Gastrocnemius medialis (tissue), 4 donors: ENCODE measurements around the gene TRIM41.

Source experiments
- POLR2A ChIP-seq, 2 donors: fragments of 450-650 bp; IDR thresholded peaks; one replicate each; pipeline ENCODE4 v1.6.1; 2017; ENCODE audit warnings: antibody characterized with exemption in 2 of 2, mild to moderate bottlenecking in 2 of 2, moderate library complexity in 2 of 2
- TF ChIP-seq, protein P1 (sequence below), 5 experiments: fragments of 450-650 bp in 3 of 5; fragments of 200-600 bp in 2 of 5; sonication (generic) in 2 of 5; IDR thresholded peaks in 4 of 5; conservative IDR thresholded peaks in 1 of 5; 1 replicate in 4 of 5; 2 replicates in 1 of 5; pipeline ENCODE4 v1.5.1; 2016 to 2019; ENCODE audit warnings: antibody characterized with exemption in 5 of 5, mild to moderate bottlenecking in 3 of 5, moderate library complexity in 3 of 5

DNA sequence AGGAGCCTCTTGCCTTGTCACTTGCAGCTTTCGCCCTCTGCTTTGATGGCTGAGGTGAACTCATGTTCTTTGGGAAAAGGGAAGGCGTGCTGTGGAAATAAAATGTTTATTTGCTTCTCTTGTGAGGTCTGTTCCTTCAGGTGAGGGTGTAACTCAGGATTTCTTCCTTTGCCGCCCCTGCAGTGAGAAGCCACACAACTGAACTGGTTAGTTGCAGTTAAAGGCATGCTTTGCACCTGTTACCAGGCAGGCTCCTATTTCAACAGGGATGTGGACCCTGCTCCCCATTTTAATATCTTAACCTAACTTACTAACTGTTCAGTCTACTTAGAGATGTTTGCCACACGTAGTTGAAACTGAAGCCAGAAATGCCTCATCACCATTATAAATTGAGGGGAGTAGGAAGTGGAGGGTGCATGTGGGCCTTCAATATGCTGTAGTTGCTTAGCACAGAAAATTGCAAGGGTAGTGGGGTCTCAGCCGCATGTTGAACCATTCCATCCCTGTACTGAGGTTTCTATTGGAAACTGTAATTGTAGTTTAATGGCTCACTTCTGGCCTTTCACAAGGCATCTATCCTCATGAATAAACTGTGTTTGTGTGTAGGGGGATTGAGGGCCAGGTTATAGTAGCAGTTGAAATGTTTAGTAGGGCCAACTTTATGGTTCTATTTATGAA lies 12.7 kb downstream of the TRIM41 start:
- TF ChIP-seq, protein P1, sequence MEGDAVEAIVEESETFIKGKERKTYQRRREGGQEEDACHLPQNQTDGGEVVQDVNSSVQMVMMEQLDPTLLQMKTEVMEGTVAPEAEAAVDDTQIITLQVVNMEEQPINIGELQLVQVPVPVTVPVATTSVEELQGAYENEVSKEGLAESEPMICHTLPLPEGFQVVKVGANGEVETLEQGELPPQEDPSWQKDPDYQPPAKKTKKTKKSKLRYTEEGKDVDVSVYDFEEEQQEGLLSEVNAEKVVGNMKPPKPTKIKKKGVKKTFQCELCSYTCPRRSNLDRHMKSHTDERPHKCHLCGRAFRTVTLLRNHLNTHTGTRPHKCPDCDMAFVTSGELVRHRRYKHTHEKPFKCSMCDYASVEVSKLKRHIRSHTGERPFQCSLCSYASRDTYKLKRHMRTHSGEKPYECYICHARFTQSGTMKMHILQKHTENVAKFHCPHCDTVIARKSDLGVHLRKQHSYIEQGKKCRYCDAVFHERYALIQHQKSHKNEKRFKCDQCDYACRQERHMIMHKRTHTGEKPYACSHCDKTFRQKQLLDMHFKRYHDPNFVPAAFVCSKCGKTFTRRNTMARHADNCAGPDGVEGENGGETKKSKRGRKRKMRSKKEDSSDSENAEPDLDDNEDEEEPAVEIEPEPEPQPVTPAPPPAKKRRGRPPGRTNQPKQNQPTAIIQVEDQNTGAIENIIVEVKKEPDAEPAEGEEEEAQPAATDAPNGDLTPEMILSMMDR (IDR thresholded peaks at IDR 0.05 in 4 of 5, conservative IDR thresholded peaks at IDR 0.05 in 1 of 5): no peak
- TF ChIP-seq POLR2A (IDR thresholded peaks at IDR 0.05): no peak
